DOHH2 (cell line): ENCODE data around the gene LRRC8B.

Source experiments
- H3F3A ChIP-seq: fragments of 200-600 bp; sonication (generic), shearing (Covaris generic); 2 replicates; pipeline ENCODE4 v1.6.0; 2016; ENCODE audit warnings: antibody characterized with exemption, mild to moderate bottlenecking; ENCODE audit not compliant: control insufficient read depth, insufficient read depth
- H3K27ac ChIP-seq: fragments of 200-600 bp; sonication (generic); 2 replicates; pipeline ENCODE4 v1.5.1; 2014; ENCODE audit warnings: low read depth, mild to moderate bottlenecking, low read length, moderate library complexity
- H3K27me3 ChIP-seq: fragments of 200-600 bp; sonication (generic); 2 replicates; pipeline ENCODE4 v1.6.1; 2014; ENCODE audit warnings: mild to moderate bottlenecking, low read length, mixed read lengths; ENCODE audit not compliant: control insufficient read depth
- H3K36me3 ChIP-seq: fragments of 200-600 bp; sonication (generic); 2 replicates; pipeline ENCODE4 v1.6.1; 2014; ENCODE audit warnings: mild to moderate bottlenecking, low read length, moderate library complexity, mixed read lengths; ENCODE audit not compliant: control insufficient read depth
- H3K4me1 ChIP-seq: fragments of 200-600 bp; sonication (generic); 2 replicates; pipeline ENCODE4 v1.6.1; 2014; ENCODE audit warnings: mild to moderate bottlenecking, low read length, mixed read lengths; ENCODE audit not compliant: control insufficient read depth
- H3K4me2 ChIP-seq: fragments of 200-600 bp; sonication (generic); 2 replicates; pipeline ENCODE4 v1.6.0; 2014; ENCODE audit warnings: mild to moderate bottlenecking, low read length, moderate library complexity
- H3K4me3 ChIP-seq: fragments of 200-600 bp; sonication (generic); 2 replicates; pipeline ENCODE4 v1.5.1; 2014; ENCODE audit warnings: mild to moderate bottlenecking, low read length, mixed read lengths
- H3K79me2 ChIP-seq: fragments of 200-600 bp; sonication (generic); 2 replicates; pipeline ENCODE4 v1.6.1; 2014; ENCODE audit warnings: mild to moderate bottlenecking, low read length, mixed read lengths; ENCODE audit not compliant: control insufficient read depth
- H3K9me2 ChIP-seq: fragments of 200-600 bp; sonication (generic); replicated peaks from 2 replicates; pipeline ENCODE4 v1.6.1; 2014; ENCODE audit warnings: mild to moderate bottlenecking, low read length, mixed read lengths; ENCODE audit not compliant: control insufficient read depth
- H3K9me3 ChIP-seq: fragments of 200-600 bp; sonication (generic); 2 replicates; pipeline ENCODE4 v1.6.1; 2014; ENCODE audit warnings: antibody characterized with exemption, low read length, mixed read lengths; ENCODE audit not compliant: control insufficient read depth, insufficient read depth
- H4K20me1 ChIP-seq: fragments of 200-600 bp; sonication (generic); 2 replicates; pipeline ENCODE4 v1.6.0; 2014; ENCODE audit warnings: low read depth, mild to moderate bottlenecking, antibody characterized with exemption, low read length, moderate library complexity; ENCODE audit not compliant: control insufficient read depth, insufficient read depth
- EZH2phosphoT487 ChIP-seq: fragments of 200-600 bp; sonication (generic); IDR thresholded peaks from 2 replicates; pipeline ENCODE4 v1.6.1; 2017; ENCODE audit warnings: borderline replicate concordance, mild to moderate bottlenecking, antibody characterized with exemption, low read length, moderate library complexity, mixed read lengths
- TF ChIP-seq, protein P1 (sequence below): fragments of 200-600 bp; sonication (generic); IDR thresholded peaks from one replicate; pipeline ENCODE4 v1.5.1; 2014; ENCODE audit warnings: antibody characterized with exemption, mild to moderate bottlenecking, low read depth, low read length; ENCODE audit not compliant: poor library complexity, severe bottlenecking

Gene LRRC8B

GRCh38 chr1:89615676-89616598 lies 91.3 kb downstream of the LRRC8B start:
- H3K4me2 ChIP-seq: no peak overlapping the region
- no peaks in the 10 kb centered on the region for H3K9me3 ChIP-seq
- H3F3A ChIP-seq: no peaks in the 10 kb centered on the region
- H3K4me3 ChIP-seq: no peak overlapping the region
- H4K20me1 ChIP-seq: no peaks in the 10 kb centered on the region
- TF ChIP-seq EZH2phosphoT487: no peak
- TF ChIP-seq, protein P1, sequence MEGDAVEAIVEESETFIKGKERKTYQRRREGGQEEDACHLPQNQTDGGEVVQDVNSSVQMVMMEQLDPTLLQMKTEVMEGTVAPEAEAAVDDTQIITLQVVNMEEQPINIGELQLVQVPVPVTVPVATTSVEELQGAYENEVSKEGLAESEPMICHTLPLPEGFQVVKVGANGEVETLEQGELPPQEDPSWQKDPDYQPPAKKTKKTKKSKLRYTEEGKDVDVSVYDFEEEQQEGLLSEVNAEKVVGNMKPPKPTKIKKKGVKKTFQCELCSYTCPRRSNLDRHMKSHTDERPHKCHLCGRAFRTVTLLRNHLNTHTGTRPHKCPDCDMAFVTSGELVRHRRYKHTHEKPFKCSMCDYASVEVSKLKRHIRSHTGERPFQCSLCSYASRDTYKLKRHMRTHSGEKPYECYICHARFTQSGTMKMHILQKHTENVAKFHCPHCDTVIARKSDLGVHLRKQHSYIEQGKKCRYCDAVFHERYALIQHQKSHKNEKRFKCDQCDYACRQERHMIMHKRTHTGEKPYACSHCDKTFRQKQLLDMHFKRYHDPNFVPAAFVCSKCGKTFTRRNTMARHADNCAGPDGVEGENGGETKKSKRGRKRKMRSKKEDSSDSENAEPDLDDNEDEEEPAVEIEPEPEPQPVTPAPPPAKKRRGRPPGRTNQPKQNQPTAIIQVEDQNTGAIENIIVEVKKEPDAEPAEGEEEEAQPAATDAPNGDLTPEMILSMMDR: peak; percentile 61
- no peaks in the 10 kb centered on the region for H3K36me3 ChIP-seq
- no peaks in the 10 kb centered on the region for H3K9me2 ChIP-seq
- no peaks in the 10 kb centered on the region for H3K79me2 ChIP-seq
- no peaks in the 10 kb centered on the region for H3K4me1 ChIP-seq
- H3K27ac ChIP-seq: no peak overlapping the region
- peaks cover 2% of the 10 kb centered on the region for H3K27me3 ChIP-seq

GRCh38 chr1:89616844-89617627 lies 92.4 kb downstream of the LRRC8B start:
- Histone ChIP-seq H3K27ac (no peak overlapping the region), H3K4me3 (no peak overlapping the region), H3F3A (no peaks in the 10 kb centered on the region), H3K79me2 (no peaks in the 10 kb centered on the region), H3K36me3 (no peaks in the 10 kb centered on the region), H3K9me3 (no peaks in the 10 kb centered on the region), H3K27me3 (no peaks in the 10 kb centered on the region; the same call in 1 of the 2 replicates), H3K4me2 (no peak overlapping the region), H4K20me1 (no peaks in the 10 kb centered on the region), H3K4me1 (no peaks in the 10 kb centered on the region), H3K9me2 (no peaks in the 10 kb centered on the region)
- TF ChIP-seq EZH2phosphoT487: no peak
- TF ChIP-seq, protein P1: no peak

DNA sequence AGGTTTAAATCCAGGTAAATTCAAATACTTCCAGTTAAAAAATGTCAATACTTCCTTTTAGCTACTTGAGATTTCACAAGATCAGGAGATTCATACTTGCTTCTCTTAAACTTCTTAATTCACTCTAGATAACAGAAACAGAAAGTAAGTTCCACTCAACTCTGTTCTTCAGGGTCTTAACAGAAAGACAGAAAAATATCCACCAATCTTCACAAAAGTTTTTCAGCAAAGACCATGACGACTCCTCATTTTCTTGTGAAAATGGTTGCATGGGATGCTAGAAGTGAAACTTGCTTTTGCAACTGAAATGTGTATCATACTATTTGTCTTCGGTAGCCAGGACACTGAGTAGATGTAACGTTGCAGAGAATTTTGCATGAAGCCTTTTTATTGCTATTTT lies 96.0 kb downstream of the LRRC8B start:
- no peak overlapping the region for H3K4me3 ChIP-seq
- no peaks in the 10 kb centered on the region for H3K27me3 ChIP-seq
- TF ChIP-seq, protein P1: no peak
- TF ChIP-seq EZH2phosphoT487: no peak
- H3K9me2 ChIP-seq: no peaks in the 10 kb centered on the region
- no peaks in the 10 kb centered on the region for H3K9me3 ChIP-seq
- no peak overlapping the region for H3K4me2 ChIP-seq
- H3K4me1 ChIP-seq: no peaks in the 10 kb centered on the region
- H3K36me3 ChIP-seq: no peaks in the 10 kb centered on the region
- H3K27ac ChIP-seq: no peak overlapping the region
- no peaks in the 10 kb centered on the region for H4K20me1 ChIP-seq
- H3K79me2 ChIP-seq: no peaks in the 10 kb centered on the region
- no peaks in the 10 kb centered on the region for H3F3A ChIP-seq
